ENCODE results near the gene SLC38A7. TPM values are rescaled to one million over a fixed set of nuclear protein-coding genes. Genes with fewer than 3 reads are reported as not detected.
A peak's percentile ranks its signal among the peaks of the same experiment; 100 is the strongest.
"Not testable (repeated sequence)": the region's sequence is repeated elsewhere in the genome, so short reads cannot be mapped to it uniquely, and the experiment has no call there.

SLC38A7 gene
- total RNA-seq, 1 donor: 27.4 TPM

DNA sequence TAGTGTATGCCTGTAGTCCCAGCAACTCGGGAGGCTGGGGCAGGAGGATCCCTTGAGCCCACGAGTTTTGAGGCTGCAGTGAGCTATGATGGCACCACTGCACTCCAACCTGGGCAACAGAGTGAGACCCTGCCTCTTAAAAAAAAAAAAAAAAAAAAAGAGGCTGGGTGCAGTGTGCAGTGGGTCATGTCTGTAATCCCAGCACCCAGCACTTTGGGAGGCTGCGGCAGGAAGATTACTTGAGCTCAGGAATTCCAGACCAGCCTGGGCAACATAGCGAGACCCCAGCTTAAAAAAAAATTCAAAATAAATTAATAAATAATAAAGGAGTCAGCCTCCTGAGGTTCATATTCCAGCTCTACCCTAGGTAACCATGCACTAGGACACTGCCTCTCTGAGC is 45.3 kb downstream of the SLC38A7 start:
- H3K4me3 ChIP-seq (ENCODE audit: low read depth, low read length): no peak overlapping the region
- DNase-seq (ENCODE audit: low read depth): no peak
- TF ChIP-seq, protein P1, sequence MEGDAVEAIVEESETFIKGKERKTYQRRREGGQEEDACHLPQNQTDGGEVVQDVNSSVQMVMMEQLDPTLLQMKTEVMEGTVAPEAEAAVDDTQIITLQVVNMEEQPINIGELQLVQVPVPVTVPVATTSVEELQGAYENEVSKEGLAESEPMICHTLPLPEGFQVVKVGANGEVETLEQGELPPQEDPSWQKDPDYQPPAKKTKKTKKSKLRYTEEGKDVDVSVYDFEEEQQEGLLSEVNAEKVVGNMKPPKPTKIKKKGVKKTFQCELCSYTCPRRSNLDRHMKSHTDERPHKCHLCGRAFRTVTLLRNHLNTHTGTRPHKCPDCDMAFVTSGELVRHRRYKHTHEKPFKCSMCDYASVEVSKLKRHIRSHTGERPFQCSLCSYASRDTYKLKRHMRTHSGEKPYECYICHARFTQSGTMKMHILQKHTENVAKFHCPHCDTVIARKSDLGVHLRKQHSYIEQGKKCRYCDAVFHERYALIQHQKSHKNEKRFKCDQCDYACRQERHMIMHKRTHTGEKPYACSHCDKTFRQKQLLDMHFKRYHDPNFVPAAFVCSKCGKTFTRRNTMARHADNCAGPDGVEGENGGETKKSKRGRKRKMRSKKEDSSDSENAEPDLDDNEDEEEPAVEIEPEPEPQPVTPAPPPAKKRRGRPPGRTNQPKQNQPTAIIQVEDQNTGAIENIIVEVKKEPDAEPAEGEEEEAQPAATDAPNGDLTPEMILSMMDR (IDR thresholded peaks at IDR 0.05; ENCODE audit: insufficient read depth, low read length): no peak

DNA sequence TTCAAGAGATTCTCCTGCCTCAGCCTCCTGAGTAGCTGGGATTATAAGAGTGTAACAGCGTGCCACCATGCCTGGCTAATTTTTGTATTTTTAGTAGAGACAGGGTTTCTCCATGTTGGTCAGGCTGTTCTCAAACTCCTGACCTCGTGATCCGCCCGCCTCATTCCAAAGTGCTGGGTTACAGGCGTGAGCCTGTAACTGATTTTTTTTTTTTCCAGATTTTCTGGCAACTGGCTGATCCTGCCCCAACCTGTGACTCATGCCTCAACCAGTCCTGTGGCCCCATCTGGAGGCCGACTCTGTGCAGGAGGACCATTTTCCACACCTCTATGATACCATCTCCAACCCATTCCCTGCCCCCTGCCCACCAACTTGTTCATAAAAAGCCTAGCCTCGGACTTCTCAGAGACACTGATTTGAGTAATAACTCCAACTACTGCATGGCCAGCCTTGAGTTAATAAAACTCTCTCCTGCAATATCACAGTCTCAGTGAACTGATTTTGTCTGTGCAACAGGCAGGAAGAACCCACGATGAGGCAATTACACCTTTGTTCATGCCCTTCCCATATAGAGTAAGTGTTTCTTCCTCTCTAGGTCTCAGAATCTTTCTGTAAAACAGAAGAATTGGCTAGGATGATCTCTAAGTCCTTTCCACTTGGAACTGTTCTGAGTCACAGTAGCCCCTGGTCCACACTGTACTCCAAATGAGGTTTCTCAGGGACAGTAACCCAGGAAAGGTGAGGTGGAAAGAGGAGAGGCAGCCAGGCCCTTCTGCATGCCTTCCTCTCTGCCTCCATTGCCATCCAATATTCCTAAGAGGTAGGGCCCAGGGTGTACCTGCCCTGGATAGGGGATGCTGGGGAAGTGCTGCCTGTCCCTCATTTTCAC is 46.2 kb downstream of the SLC38A7 start:
- H3K4me3 ChIP-seq (ENCODE audit: low read depth, low read length): no peak overlapping the region
- TF ChIP-seq, protein P1 (IDR thresholded peaks at IDR 0.05; ENCODE audit: insufficient read depth, low read length): peak; percentile 54
- DNase-seq (ENCODE audit: low read depth): peak; percentile 89

DNA sequence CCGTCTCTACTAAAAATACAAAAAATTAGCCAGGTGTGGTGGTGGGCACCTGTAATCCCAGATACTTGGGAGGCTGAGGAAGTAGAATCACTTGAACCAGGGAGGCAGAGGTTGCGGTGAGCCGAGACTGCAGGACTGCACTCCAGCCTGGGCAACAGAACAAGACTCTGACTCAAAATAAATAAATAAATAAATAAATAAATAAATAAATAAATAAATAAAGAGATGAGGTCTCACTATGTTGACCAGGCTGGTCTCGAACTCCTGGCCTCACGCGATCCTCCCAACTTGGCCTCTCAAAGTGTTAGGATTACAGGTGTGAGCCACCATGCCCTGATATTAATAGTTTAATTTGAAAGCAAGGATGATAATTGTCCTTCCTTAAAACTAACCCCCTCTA is 47.5 kb downstream of the SLC38A7 start:
- not testable (repeated sequence) for DNase-seq (ENCODE audit: low read depth); H3K4me3 ChIP-seq (ENCODE audit: low read depth, low read length)

DNA sequence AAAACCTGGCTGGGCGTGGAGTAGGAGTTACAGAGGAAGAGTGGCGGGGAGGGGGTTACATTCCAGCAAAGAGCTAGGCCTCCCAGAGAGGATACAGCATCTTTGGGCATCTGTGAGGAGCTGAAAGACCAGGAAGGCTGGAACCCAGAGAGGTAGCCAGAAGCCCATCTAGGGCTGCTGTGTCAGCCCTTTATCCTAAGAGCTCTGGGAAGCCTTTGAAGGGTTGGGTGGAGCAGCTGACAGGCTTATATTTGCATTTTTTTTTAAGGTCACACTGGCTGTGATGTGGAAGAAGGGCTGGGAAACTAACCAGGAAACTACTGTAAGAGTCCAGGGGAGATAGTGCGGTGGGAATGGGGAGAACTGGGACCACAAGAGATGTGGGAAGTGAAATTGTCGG is 48.1 kb downstream of the SLC38A7 start:
- TF ChIP-seq, protein P1 (IDR thresholded peaks at IDR 0.05; ENCODE audit: insufficient read depth, low read length): no peak
- H3K4me3 ChIP-seq (ENCODE audit: low read depth, low read length): no peak overlapping the region

DNA sequence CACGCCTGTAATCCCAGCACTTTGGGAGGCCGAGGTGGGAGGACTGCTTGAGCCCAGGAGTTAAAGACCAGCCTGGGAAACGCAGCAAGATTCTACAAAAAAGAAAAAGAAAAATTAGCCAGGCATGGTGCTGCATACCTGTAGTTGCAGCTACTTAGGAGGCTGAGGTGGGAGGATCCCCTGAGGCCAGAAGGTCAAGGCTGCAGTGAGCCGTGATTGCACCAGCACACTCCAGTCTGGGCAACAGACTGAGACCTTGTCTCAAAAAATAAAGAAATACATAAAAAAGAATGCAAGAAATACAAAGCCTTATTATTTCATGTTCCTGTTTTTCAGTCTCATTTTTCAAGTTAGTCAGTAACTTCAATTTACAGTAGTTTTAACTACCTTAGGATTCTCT is 49.1 kb downstream of the SLC38A7 start:
- no peak overlapping the region for H3K4me3 ChIP-seq (ENCODE audit: low read depth, low read length)
- TF ChIP-seq, protein P1 (IDR thresholded peaks at IDR 0.05; ENCODE audit: insufficient read depth, low read length): no peak
- DNase-seq (ENCODE audit: low read depth): no peak

More for the DNA sequence above, 48.1 kb downstream of the SLC38A7 start:
- DNase-seq (ENCODE audit: low read depth): no peak

DNA sequence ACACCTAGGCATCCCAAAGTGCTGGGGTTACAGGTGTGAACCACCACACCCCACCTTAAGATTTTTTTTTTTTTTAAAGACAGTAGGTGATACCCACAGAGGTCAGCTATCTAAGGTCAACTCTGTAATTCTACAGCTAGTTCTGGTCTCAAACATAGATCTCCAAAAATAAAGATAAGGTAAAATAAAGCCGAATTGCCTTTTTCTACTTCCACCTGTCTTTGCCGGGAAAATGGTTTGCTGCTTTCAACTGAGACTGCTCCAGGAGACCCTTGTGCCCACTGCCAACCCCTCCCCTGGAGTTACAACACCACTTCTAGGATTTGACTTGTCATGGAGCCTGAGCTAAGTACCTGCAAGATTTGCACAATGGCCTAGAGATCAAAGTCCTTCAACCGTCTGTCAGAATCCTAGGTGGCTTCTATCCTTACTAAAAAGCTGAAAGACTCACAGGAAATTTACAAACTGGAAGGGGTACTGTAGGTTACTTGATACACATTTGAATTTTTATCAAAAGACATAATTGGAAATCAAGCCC is 50.2 kb downstream of the SLC38A7 start:
- H3K4me3 ChIP-seq (ENCODE audit: low read depth, low read length): no peak overlapping the region
- no peak for DNase-seq (ENCODE audit: low read depth)

More for the DNA sequence above, 50.2 kb downstream of the SLC38A7 start:
- TF ChIP-seq, protein P1 (IDR thresholded peaks at IDR 0.05; ENCODE audit: insufficient read depth, low read length): no peak

Data from fibroblast of the aortic adventitia (primary cell).